ENCODE data around the gene ZC3H4.

- TF ChIP-seq GATA3 (IDR thresholded peaks at IDR 0.05; ENCODE audit: low read depth, low read length) (no peak), GATA2 (IDR thresholded peaks at IDR 0.05; ENCODE audit: low read depth, low read length) (no peak)
Observed at GRCh38 chr19:47024502-47024901, 89.1 kb downstream of the ZC3H4 start.
